ENCODE results near the gene GRID2.
A peak's percentile ranks its signal among the peaks of the same experiment; 100 is the strongest.
"Not testable (repeated sequence)": the region's sequence is repeated elsewhere in the genome, so short reads cannot be mapped to it uniquely, and the experiment has no call there.

GRID2 gene

GRCh38 chr4:92305148-92305877 is 1.5 kb downstream of the GRID2 start:
- peak; percentile 47 for DNase-seq (ENCODE audit: low read depth)

GRCh38 chr4:92305878-92306520 is 2.2 kb downstream of the GRID2 start:
- no peak for DNase-seq (ENCODE audit: low read depth)

GRCh38 chr4:92307181-92307580 is 3.4 kb downstream of the GRID2 start:
- no peak for DNase-seq (ENCODE audit: low read depth)

GRCh38 chr4:92307866-92308265 is 4.1 kb downstream of the GRID2 start:
- DNase-seq (ENCODE audit: low read depth), result no peak

- no peak for DNase-seq (ENCODE audit: low read depth)
Measured at GRCh38 chr4:92317047-92317446, 13.3 kb downstream of the GRID2 start.

- no peak for DNase-seq (ENCODE audit: low read depth)
Measured at GRCh38 chr4:92328095-92328494, 24.3 kb downstream of the GRID2 start.

GRCh38 chr4:92333016-92333415 is 29.2 kb downstream of the GRID2 start:
- no peak for DNase-seq (ENCODE audit: low read depth)

GRCh38 chr4:92334716-92335350 is 31.1 kb downstream of the GRID2 start:
- peak; percentile 45 for DNase-seq (ENCODE audit: low read depth)

- no peak for DNase-seq (ENCODE audit: low read depth)
Measured at GRCh38 chr4:92339676-92340075, 35.9 kb downstream of the GRID2 start.

GRCh38 chr4:92344216-92344615 is 40.5 kb downstream of the GRID2 start:
- no peak for DNase-seq (ENCODE audit: low read depth)

- no peak for DNase-seq (ENCODE audit: low read depth)
Measured at GRCh38 chr4:92346289-92346688, 42.5 kb downstream of the GRID2 start.

GRCh38 chr4:92357966-92358365 is 54.2 kb downstream of the GRID2 start:
- DNase-seq (ENCODE audit: low read depth), result no peak

- DNase-seq (ENCODE audit: low read depth), result no peak
Measured at GRCh38 chr4:92359491-92359890, 55.7 kb downstream of the GRID2 start.

- DNase-seq (ENCODE audit: low read depth), result no peak
Measured at GRCh38 chr4:92362028-92362427, 58.3 kb downstream of the GRID2 start.

GRCh38 chr4:92368653-92369052 is 64.9 kb downstream of the GRID2 start:
- no peak for DNase-seq (ENCODE audit: low read depth)

GRCh38 chr4:92381616-92382015 is 77.8 kb downstream of the GRID2 start:
- peak; percentile 75 for DNase-seq (ENCODE audit: low read depth)

GRCh38 chr4:92382128-92382527 is 78.4 kb downstream of the GRID2 start:
- no peak for DNase-seq (ENCODE audit: low read depth)

GRCh38 chr4:92387459-92388069 is 83.8 kb downstream of the GRID2 start:
- peak; percentile 62 for DNase-seq (ENCODE audit: low read depth)

- no peak for DNase-seq (ENCODE audit: low read depth)
Measured at GRCh38 chr4:92399032-92399431, 95.3 kb downstream of the GRID2 start.

- not testable (repeated sequence) for DNase-seq (ENCODE audit: low read depth)
Measured at GRCh38 chr4:92403525-92403924, 99.8 kb downstream of the GRID2 start.

GRCh38 chr4:92406488-92406887 is 102.7 kb downstream of the GRID2 start:
- DNase-seq (ENCODE audit: low read depth), result no peak

- no peak for DNase-seq (ENCODE audit: low read depth)
Measured at GRCh38 chr4:92421920-92422319, 118.2 kb downstream of the GRID2 start.

- no peak for DNase-seq (ENCODE audit: low read depth)
Measured at GRCh38 chr4:92433272-92433758, 129.5 kb downstream of the GRID2 start.
